DMS114 treated with DMSO at 0.1 percent for 48 hours (cell line): ENCODE measurements around the gene KLHL40.

Source experiments
- DNase-seq: peaks from one replicate; lab custom pipeline; 2025; ENCODE audit not compliant: unreplicated experiment; lab: John Stamatoyannopoulos, UW

The KLHL40 gene

DNA sequence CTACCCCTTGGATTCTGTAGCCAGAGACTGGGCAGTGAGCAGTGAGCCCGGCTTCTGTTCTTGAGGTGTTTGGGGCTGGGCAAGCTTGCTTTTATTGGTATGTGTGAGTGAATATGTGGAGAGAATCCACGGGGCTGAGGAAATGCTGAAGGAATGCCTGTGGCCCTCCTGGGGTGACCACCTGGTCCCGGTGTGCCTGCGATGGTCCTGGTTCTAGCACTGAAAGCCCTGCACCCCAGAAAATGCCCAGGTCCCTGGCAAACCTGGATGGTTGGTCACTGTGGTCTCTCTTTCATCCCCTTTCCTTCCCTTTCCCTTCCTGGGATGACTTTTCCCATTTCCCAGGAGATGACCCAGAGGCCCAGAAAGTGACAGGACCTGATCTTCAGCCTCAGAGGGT lies 27.7 kb upstream of the KLHL40 start:
- no peak for DNase-seq

- DNase-seq: no peak
Measured at GRCh38 chr3:42658091-42658770, 27.1 kb upstream of the KLHL40 start.

GRCh38 chr3:42658771-42659390 lies 26.5 kb upstream of the KLHL40 start:
- no peak for DNase-seq

DNA sequence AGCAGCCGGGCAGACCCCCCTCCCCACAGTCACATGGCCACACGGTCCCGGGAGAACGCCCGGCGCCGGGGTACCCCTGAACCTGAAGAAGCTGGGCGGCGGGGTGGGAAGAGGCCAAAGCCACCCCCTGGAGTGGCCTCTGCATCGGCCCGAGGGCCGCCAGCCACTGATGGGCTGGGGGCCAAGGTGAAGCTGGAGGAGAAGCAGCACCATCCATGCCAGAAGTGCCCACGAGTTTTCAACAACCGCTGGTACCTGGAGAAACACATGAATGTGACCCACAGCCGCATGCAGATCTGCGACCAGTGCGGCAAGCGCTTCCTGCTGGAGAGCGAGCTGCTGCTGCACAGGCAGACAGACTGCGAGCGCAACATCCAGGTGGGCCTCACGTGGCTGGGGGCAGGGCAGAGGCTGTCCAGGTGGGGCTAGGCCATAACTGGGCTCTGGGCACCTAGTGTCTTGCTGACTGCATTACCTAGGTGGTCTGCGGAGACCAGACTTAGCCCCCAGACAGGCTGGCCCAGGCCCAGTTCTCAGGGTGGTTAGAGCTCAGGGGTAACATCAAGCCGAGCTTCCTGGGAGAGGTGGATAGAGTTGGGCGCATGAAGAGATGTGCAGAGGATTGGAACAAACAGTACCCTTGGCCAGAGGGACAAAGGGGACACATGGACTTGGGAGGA lies 25.7 kb upstream of the KLHL40 start:
- no peak for DNase-seq

DNA sequence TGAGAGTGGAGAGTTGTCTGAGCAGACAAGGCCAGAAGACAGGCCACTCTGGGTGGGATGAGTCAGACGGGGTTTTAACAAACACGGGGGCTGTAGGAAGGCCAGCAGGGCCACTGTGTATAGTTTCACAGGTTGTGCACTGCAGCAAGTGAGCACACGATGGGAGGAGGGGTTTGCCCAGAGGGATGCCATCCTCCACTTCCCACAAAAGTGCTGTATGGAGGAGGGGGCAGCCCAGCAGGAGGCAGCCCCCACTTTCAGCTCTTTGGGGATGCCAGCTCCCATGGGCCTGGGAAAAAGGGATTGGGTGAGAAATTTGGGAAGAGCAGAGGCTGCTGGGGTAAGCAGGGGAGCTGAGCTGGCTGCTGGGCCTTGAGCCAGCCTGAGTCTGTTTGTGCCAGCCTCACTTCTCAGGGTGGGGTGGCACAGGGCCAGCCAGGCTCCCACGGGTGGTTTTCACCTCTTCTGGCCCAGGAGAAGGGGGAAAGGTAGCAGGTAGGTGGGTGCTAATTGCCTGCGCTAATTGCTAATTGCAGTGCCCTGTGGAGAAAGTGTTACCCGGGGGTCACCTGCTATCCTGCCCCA lies 25.1 kb upstream of the KLHL40 start:
- DNase-seq: no peak

- DNase-seq: no peak
Measured at GRCh38 chr3:42660898-42661297, 24.4 kb upstream of the KLHL40 start.

DNA sequence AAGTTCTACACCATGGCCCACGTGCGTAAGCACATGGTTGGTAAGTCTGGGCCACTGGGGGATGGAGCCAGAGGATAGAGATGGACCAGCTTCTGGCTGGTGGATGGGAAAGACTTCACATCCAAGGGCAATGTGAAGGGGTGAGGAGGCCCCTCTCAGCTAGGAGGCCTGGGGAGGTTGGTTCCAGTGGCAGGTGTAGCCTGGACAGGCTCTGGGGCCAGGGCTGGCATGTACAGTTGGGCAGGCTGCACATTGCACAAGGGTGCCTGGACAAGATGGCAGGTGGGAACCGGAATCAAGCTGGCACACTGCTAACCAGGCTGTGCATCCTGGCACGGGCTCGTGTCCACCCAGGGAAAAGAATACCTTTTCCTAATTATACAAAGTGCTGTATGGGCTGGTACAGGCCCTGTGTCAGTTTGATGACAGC lies 23.7 kb upstream of the KLHL40 start:
- no peak for DNase-seq

DNA sequence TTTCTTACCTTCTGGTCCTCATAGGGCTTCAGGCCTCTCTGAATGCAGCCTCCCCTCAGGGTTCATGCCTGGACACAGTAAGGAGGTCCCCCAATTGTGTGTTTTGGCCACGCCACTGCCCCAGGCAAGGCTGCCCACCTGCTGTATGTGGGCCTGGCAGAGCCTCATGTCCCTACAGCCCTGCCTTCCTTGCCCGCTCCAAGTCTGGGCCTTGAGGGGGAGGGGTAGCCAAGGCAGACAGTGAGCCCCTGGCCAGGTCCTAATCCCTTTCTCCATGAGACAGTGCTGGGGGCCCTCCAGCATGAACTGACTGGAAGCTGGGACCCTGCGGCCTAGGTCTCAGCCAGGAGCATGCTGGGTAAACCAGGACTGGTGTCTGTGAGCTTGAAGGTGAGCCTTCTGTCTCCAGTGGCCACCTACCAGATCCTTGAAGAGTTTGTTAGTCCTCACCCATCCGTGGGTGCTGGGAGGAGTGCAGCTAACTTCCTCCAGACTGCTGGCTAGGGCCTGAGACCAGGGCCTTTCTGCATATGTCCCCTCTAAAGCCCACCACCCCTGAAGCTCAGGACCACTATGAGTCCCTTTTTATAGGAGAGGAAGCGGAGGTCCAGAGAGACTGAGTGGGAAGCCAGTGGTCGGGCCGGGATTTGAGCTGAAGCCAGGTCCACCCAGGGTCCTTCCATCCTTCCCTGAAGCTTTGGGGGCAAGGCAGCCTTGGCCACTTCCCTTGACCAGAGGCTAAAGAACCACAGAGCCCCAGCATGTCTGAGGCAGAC lies 23.1 kb upstream of the KLHL40 start:
- no peak for DNase-seq

- DNase-seq: no peak
Measured at GRCh38 chr3:42662813-42663535, 22.4 kb upstream of the KLHL40 start.

GRCh38 chr3:42663581-42664437 lies 21.5 kb upstream of the KLHL40 start:
- no peak for DNase-seq

DNA sequence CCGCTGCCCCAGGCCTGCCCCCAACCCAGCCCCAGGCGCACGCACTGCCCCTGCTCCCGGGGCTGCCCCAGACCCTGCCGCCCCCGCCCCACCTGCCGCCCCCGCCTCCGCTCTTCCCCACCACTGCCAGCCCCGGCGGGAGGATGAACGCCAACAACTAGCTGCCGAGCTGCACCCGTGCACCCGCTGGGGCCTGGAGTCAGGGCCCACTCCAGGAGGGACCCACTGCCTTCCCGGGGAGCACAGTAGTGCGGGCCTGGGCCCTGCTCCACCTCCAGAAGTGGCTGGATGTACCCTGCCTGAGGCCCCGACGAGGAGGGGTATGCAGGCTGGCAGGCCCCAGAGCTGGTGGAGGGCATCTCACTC lies 20.9 kb upstream of the KLHL40 start:
- no peak for DNase-seq

DNA sequence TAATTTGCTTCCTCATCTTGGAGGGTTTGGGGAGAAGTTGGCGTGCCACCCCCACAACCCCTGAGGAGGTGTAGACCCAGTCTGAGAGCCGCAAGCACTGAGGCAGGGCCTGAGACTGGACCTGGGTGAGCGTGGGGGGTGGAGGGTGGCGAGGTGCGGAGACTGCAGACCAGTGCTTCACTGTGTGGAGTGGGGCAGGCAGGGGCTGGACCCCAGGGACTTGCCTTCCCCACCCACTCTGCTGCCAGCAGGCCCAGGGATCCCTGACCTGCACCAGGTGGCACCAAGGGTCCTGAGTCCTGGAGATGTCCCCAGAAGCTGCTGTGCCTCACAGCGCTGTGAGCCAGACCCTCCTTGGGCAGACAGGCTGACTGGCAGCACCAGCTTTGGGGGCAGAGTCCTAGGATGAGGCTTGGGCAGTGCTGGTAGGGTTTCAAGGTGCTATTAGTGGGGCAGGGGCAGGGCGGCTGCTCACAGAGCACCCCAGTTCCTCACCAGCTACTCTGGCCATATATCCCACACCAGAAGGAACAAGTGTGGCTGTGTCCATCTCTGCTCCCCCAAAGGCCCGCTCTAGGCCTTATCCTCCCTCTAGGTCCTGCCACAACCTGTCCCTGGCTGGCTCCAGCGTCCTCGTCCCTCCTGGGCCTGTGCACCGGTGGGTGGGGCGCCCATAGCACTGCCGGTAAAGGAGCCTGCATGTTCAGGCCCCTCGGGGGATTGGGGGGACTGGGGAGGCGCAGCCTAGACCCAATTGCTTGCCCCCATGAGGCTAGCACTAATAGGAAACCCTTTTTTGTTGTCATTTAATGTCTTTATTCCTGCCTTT lies 20.1 kb upstream of the KLHL40 start:
- no peak for DNase-seq

GRCh38 chr3:42666022-42666421 lies 19.3 kb upstream of the KLHL40 start:
- DNase-seq: no peak

DNA sequence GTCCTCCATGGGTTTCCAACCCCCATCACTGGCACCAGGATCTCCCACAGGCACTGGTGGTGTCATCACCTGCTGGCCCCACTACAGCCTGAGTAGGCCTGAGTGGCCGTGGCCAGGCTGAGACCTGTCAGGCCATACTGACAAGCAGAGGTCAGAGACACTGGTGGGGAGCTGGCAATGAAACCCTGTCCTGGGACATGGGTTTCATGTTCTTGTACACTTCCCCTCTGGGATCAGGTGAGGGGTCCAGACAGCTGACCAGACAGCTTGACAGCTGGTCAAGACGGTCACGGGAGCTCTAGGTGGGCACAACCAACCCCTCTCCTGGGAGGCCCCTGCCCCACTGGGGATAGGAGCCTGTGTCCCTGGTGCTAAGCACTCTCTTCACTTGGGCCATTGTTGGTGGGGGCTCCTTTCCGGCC lies 18.7 kb upstream of the KLHL40 start:
- no peak for DNase-seq

DNA sequence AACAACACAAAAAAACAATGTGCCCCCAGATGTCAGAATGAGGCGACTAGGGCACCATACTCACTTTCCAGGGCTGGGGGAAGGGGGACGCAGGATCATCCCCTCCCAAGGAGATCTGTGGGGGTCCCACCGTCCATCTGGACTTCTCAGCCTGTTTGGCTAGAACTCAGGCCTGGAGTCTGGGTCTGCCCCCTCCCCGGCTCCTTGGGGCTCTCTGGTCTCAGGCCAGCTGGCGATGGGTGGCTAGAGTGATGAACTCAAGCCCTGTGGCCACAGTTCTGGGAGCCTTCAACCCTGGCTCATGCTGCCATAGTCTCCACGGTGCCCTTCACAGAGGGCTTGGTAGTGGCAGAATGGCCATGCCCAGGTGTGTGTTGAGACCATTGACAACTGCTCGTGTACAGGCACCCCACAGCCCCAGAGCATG lies 18.2 kb upstream of the KLHL40 start:
- no peak for DNase-seq

DNA sequence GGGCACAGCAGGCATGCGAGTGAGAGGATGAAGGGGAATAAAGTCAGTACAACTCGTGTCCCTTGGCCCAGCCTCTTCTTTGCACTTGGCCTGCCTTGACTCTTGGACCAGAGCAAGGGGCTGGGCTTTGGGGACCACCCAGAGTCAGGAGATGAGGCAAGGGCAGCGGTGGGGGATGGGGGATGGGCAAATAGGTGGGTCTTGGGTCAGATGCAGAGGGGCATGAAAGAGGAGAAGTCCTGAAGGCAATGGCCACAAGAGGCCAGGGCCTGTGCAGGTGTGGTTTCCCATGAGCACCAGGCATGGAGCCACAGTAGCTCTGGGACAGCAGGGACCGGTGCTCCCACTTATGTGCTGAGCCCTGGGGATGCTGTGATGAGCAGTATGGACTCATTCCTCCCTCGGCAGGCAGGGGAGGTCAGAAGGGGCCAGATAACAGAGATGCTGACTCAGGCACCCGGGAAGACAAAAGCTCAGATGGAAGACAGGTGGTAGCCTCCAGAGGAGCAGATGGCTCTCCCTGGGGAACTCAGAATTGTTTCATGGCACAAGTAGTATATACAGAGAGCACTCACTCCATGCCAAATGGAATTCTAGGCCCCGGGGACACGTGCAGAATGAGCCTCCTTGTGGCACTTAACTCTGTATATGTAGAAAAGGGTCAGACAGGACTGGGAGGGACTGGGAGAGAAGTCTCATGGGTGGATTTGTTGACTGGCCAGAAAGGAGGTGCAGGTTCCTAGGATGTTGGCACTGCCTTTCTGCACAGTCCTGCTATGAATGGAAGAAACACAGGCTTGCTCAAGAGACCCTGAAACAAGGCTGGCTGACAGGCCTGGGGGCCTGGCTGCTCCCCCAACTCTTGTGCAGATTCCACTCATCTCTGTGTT lies 17.6 kb upstream of the KLHL40 start:
- no peak for DNase-seq

GRCh38 chr3:42668413-42668760 lies 16.9 kb upstream of the KLHL40 start:
- no peak for DNase-seq

GRCh38 chr3:42668793-42669217 lies 16.5 kb upstream of the KLHL40 start:
- DNase-seq: no peak
